Activated naive CD4-positive, alpha-beta T cell treated with anti-CD3 and anti-CD28 coated beads, Interleukin-2, amount 50 U/mL, for 72 hours (primary cell): ENCODE data around the gene DAPK1. TPM values are rescaled to one million over a fixed set of nuclear protein-coding genes. Genes with fewer than 3 reads are reported as not detected.

Experiments
- ATAC-seq, 2 donors: fragments of 150-1000 bp; cut with Tn5 transposase; 2 replicates each; pipeline ENCODE4 v1.10.0; 2021; ENCODE audit warnings: mild to moderate bottlenecking in 2 of 2, moderate library complexity in 2 of 2
- DNase-seq, 2 donors: peaks; one replicate each; pipeline ENCODE4 v3.0.0; 2021 to 2022; ENCODE audit warnings: low spot score in 2 of 2
- H3K27ac Mint-ChIP-seq, 2 donors: one replicate each; pipeline ENCODE4 v1.8.0; 2022; ENCODE audit warnings: mild to moderate bottlenecking in 2 of 2, mixed read lengths in 2 of 2
- H3K36me3 Mint-ChIP-seq, 2 donors: one replicate each; pipeline ENCODE4 v1.8.0; 2022; ENCODE audit warnings: mixed read lengths in 2 of 2
- H3K9me3 Mint-ChIP-seq, 2 donors: one replicate each; pipeline ENCODE4 v1.8.0; 2022; ENCODE audit warnings: mixed read lengths in 2 of 2
- total RNA-seq, 2 donors: library from RNA; stranded (reverse); gene quantifications; one replicate each; pipeline ENCODE4 v1.2.3, GENCODE V29; 2022

The DAPK1 gene
- total RNA-seq, 2 donors from 2014 or later: 1.6 to 2.3 TPM

- DNase-seq (no peak), ATAC-seq (no peak)
- no peak overlapping the region for H3K27ac Mint-ChIP-seq
- H3K36me3 Mint-ChIP-seq: no peaks in the 10 kb centered on the region
- no peaks in the 10 kb centered on the region for H3K9me3 Mint-ChIP-seq
Observed at GRCh38 chr9:87507576-87507975, 9.9 kb downstream of the DAPK1 start.

GRCh38 chr9:87510252-87510683 lies 12.6 kb downstream of the DAPK1 start:
- H3K36me3 Mint-ChIP-seq: no peaks in the 10 kb centered on the region
- no peaks in the 10 kb centered on the region for H3K9me3 Mint-ChIP-seq
- no peak for DNase-seq
- no peak for ATAC-seq
- no peak overlapping the region for H3K27ac Mint-ChIP-seq

GRCh38 chr9:87512311-87512710 lies 14.6 kb downstream of the DAPK1 start:
- no peaks in the 10 kb centered on the region for H3K36me3 Mint-ChIP-seq
- no peaks in the 10 kb centered on the region for H3K9me3 Mint-ChIP-seq
- ATAC-seq (no peak), DNase-seq (no peak)
- no peak overlapping the region for H3K27ac Mint-ChIP-seq

- DNase-seq (no peak), ATAC-seq (no peak)
- no peaks in the 10 kb centered on the region for H3K9me3 Mint-ChIP-seq
- H3K36me3 Mint-ChIP-seq: no peaks in the 10 kb centered on the region
- no peak overlapping the region for H3K27ac Mint-ChIP-seq
Observed at GRCh38 chr9:87513161-87513560, 15.5 kb downstream of the DAPK1 start.

GRCh38 chr9:87513880-87514535 lies 16.3 kb downstream of the DAPK1 start:
- ATAC-seq: no peak
- H3K9me3 Mint-ChIP-seq: no peaks in the 10 kb centered on the region
- no peak for DNase-seq
- no peak overlapping the region for H3K27ac Mint-ChIP-seq
- no peaks in the 10 kb centered on the region for H3K36me3 Mint-ChIP-seq

- ATAC-seq (no peak), DNase-seq (no peak)
- Mint-ChIP-seq H3K27ac (no peak overlapping the region), H3K36me3 (no peaks in the 10 kb centered on the region), H3K9me3 (no peaks in the 10 kb centered on the region)
Observed at GRCh38 chr9:87515006-87515405, 17.3 kb downstream of the DAPK1 start.

- DNase-seq: no peak
- Mint-ChIP-seq H3K36me3 (no peaks in the 10 kb centered on the region), H3K9me3 (no peaks in the 10 kb centered on the region), H3K27ac (no peak overlapping the region)
- ATAC-seq: no peak
Observed at GRCh38 chr9:87515588-87516221, 18.0 kb downstream of the DAPK1 start.

- no peak for ATAC-seq
- H3K27ac Mint-ChIP-seq: no peak overlapping the region
Observed at GRCh38 chr9:87516222-87516925, 18.7 kb downstream of the DAPK1 start.

GRCh38 chr9:87516926-87517290 lies 19.2 kb downstream of the DAPK1 start:
- Mint-ChIP-seq H3K36me3 (no peaks in the 10 kb centered on the region), H3K9me3 (no peaks in the 10 kb centered on the region)
- no peak for DNase-seq

More at GRCh38 chr9:87516222-87516925, 18.7 kb downstream of the DAPK1 start:
- DNase-seq: no peak
- H3K9me3 Mint-ChIP-seq: no peaks in the 10 kb centered on the region
- no peaks in the 10 kb centered on the region for H3K36me3 Mint-ChIP-seq

GRCh38 chr9:87517732-87518131 lies 20.1 kb downstream of the DAPK1 start:
- Mint-ChIP-seq H3K27ac (no peak overlapping the region), H3K9me3 (no peaks in the 10 kb centered on the region), H3K36me3 (no peaks in the 10 kb centered on the region)
- DNase-seq (no peak), ATAC-seq (no peak)

More at GRCh38 chr9:87516926-87517290, 19.2 kb downstream of the DAPK1 start:
- no peak for ATAC-seq
- no peak overlapping the region for H3K27ac Mint-ChIP-seq

GRCh38 chr9:87518702-87519335 lies 21.2 kb downstream of the DAPK1 start:
- Mint-ChIP-seq H3K36me3 (no peaks in the 10 kb centered on the region), H3K9me3 (no peaks in the 10 kb centered on the region), H3K27ac (no peak overlapping the region)
- no peak for ATAC-seq
- no peak for DNase-seq

GRCh38 chr9:87519461-87519860 lies 21.8 kb downstream of the DAPK1 start:
- Mint-ChIP-seq H3K27ac (no peak overlapping the region), H3K9me3 (no peaks in the 10 kb centered on the region), H3K36me3 (no peaks in the 10 kb centered on the region)
- ATAC-seq (no peak), DNase-seq (no peak)

- ATAC-seq (no peak), DNase-seq (no peak)
- Mint-ChIP-seq H3K9me3 (no peaks in the 10 kb centered on the region), H3K27ac (no peak overlapping the region), H3K36me3 (no peaks in the 10 kb centered on the region)
Observed at GRCh38 chr9:87520172-87520683, 22.6 kb downstream of the DAPK1 start.

- H3K36me3 Mint-ChIP-seq: no peaks in the 10 kb centered on the region
- DNase-seq: no peak
Observed at GRCh38 chr9:87521834-87522233, 24.2 kb downstream of the DAPK1 start.

GRCh38 chr9:87524061-87524460 lies 26.4 kb downstream of the DAPK1 start:
- Mint-ChIP-seq H3K27ac (no peak overlapping the region), H3K36me3 (no peaks in the 10 kb centered on the region)
- no peak for ATAC-seq

More at GRCh38 chr9:87521834-87522233, 24.2 kb downstream of the DAPK1 start:
- no peaks in the 10 kb centered on the region for H3K9me3 Mint-ChIP-seq
- H3K27ac Mint-ChIP-seq: no peak overlapping the region
- no peak for ATAC-seq

GRCh38 chr9:87525546-87526303 lies 28.1 kb downstream of the DAPK1 start:
- Mint-ChIP-seq H3K36me3 (no peaks in the 10 kb centered on the region), H3K9me3 (no peaks in the 10 kb centered on the region), H3K27ac (no peak overlapping the region)
- ATAC-seq: no peak
- no peak for DNase-seq

More at GRCh38 chr9:87524061-87524460, 26.4 kb downstream of the DAPK1 start:
- H3K9me3 Mint-ChIP-seq: no peaks in the 10 kb centered on the region
- no peak for DNase-seq
